ENCODE results near the gene RAB7B. TPM values are rescaled to one million over a fixed set of nuclear protein-coding genes. Genes with fewer than 3 reads are reported as not detected.

Gene RAB7B
- polyA plus RNA-seq, 1 donor from 2014 or later: not detected

DNA sequence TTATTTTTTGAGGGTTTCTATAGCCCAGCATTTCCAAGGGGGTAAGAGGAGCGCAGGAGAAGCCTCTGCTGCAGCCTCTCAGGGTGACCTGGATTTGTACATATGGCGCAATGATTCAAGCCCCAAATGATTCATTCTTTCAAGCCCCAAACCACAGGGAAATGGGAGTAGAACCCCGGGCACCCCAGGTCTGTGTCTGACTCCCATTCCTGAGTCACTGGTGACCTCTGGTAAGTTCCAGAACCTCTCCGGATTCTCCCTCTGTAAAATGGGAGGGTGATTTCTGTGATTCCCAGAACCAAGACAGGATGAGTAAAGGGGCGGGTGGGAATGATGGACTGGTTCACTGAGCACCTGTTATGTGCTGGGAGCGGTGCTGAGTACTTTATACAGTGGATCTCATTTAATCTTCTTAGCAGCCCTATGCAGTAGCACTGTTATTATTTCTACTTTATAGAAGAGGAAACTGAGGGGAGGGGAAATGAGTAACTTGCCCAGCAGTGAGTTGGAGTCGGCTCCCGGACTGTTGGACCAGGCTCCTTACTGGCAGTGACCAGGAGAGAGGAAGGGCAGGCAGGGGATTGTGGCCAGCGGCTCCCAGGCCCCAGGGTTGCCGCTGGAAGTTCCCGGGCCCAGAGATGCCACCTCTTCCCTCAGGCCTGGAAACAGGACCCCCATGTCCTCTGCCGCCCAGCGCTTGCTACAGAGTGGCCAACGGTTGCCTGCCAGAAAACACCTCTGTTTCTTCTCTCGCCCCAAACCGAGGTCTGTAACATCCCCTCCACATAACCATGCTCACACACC, 39.6 kb downstream of the RAB7B start:
- Mint-ChIP-seq H3K27ac (no peak overlapping the region), H3K9me3 (no peaks in the 10 kb centered on the region), H3K4me3 (no peak overlapping the region), H3K27me3 (peaks cover 6% of the 10 kb centered on the region), H3K4me1 (no peaks in the 10 kb centered on the region), H3K36me3 (no peaks in the 10 kb centered on the region)

- Mint-ChIP-seq H3K36me3 (no peaks in the 10 kb centered on the region), H3K27ac (no peak overlapping the region), H3K4me3 (no peak overlapping the region), H3K27me3 (peaks cover 6% of the 10 kb centered on the region), H3K4me1 (no peaks in the 10 kb centered on the region), H3K9me3 (no peaks in the 10 kb centered on the region)
Observed at GRCh38 chr1:205962821-205963221, 40.4 kb downstream of the RAB7B start.

DNA sequence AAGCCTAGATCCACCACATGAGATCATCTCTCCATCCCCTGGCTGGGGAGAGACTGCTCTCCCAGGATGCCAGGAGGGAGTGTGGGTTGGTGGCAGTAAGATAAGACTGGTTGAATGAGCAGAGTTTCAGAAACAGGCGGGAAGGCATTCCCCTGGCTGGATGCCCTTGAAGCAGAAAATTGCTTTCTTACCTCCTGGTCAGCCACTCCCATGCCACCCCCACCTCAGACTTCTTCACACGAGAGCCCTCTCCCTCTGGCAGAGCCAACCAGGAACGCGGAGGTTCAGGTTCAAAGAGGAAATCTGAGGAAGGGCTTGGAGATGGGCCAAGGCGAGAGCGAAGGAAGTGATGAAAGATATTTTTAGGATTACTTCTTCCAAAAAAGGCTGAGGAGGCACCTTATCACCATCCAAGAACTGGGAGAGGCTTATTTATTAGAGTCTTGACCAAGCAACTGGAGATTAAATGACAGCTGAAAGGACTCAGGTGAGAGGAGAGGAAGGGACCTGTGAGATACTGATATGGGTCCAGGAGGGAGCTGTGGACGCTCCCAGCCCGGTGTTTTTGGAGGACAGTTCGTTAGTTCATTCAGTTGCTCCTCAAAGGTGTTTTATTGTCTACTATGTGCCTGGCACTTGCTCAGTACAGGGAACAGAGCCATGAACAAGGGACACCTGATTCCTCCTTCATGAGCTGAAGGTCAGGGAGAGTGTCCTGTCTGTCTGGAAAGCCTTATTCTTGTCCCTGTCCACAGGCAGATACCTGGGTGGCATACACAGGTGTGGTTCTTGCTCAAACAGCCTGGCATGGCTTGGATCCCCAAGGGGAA, 41.0 kb downstream of the RAB7B start:
- peaks cover 6% of the 10 kb centered on the region for H3K27me3 Mint-ChIP-seq
- no peak overlapping the region for H3K4me3 Mint-ChIP-seq
- no peak overlapping the region for H3K27ac Mint-ChIP-seq
- no peaks in the 10 kb centered on the region for H3K4me1 Mint-ChIP-seq
- H3K9me3 Mint-ChIP-seq: no peaks in the 10 kb centered on the region
- no peaks in the 10 kb centered on the region for H3K36me3 Mint-ChIP-seq

- H3K36me3 Mint-ChIP-seq: no peaks in the 10 kb centered on the region
- H3K9me3 Mint-ChIP-seq: no peaks in the 10 kb centered on the region
- peaks cover 6% of the 10 kb centered on the region for H3K27me3 Mint-ChIP-seq
- no peak overlapping the region for H3K27ac Mint-ChIP-seq
- no peaks in the 10 kb centered on the region for H3K4me1 Mint-ChIP-seq
- no peak overlapping the region for H3K4me3 Mint-ChIP-seq
Observed at GRCh38 chr1:205961405-205961804, 41.8 kb downstream of the RAB7B start.

- H3K4me1 Mint-ChIP-seq: no peaks in the 10 kb centered on the region
- no peaks in the 10 kb centered on the region for H3K9me3 Mint-ChIP-seq
- peaks cover 13% of the 10 kb centered on the region for H3K27me3 Mint-ChIP-seq
- H3K4me3 Mint-ChIP-seq: no peak overlapping the region
- H3K36me3 Mint-ChIP-seq: no peaks in the 10 kb centered on the region
- no peak overlapping the region for H3K27ac Mint-ChIP-seq
Observed at GRCh38 chr1:205959789-205960188, 43.4 kb downstream of the RAB7B start.

DNA sequence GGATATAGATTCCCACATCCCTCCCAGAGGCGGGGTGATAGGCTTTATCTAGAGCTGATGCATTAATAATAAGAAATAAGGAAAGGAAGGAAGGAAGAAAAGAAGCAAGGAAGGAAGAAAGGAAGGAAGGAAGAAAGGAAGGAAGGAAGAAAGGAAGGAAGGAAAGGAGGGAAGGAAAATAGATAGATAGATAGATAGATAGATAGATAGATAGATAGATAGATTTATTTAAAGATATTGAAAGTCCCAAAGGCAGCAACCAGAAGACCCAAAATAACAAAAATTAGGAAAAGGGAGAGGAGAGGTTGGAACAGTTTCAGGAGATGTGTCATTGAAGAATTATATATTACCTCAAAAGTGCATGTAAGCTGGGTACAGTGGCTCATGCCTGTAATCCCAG, 47.7 kb downstream of the RAB7B start:
- no peaks in the 10 kb centered on the region for H3K9me3 Mint-ChIP-seq
- no peaks in the 10 kb centered on the region for H3K36me3 Mint-ChIP-seq
- no peak overlapping the region for H3K27ac Mint-ChIP-seq
- H3K4me3 Mint-ChIP-seq: no peak overlapping the region
- H3K4me1 Mint-ChIP-seq: no peaks in the 10 kb centered on the region
- peaks cover 12% of the 10 kb centered on the region for H3K27me3 Mint-ChIP-seq

DNA sequence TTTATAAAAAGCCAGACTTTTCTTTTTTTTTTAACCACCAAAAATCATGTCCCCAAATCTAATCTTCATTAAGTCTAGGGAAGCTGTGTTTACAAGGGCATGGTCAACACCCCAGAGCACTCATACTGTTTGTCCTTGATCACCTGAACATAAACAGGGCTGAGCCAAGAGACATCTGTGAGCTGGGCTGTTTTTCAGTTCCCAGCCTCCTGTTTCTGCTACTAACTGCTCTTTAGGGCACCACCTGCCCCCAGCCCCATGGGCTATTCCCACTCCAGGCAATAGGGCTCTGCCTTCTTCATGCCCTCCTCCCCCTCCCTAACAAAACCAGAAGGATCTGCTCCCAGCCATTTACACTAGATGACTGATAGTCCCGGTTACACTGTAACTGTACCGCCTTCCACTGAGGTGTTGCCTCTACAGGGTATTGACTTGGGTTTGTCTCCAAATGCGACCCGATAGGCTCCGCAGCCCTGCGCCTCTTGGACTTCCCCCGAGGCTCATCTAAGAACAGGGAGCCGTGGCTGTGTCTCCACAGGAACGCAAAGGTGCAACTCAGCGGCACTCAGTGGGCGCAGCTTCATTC, 48.3 kb downstream of the RAB7B start:
- H3K36me3 Mint-ChIP-seq: no peaks in the 10 kb centered on the region
- no peaks in the 10 kb centered on the region for H3K4me1 Mint-ChIP-seq
- no peaks in the 10 kb centered on the region for H3K9me3 Mint-ChIP-seq
- no peak overlapping the region for H3K27ac Mint-ChIP-seq
- H3K4me3 Mint-ChIP-seq: no peak overlapping the region
- peaks cover 9% of the 10 kb centered on the region for H3K27me3 Mint-ChIP-seq

- no peak overlapping the region for H3K27ac Mint-ChIP-seq
- peaks cover 0 to 3% (median 1%) of the 10 kb centered on the region in 3 donors for H3K4me1 Mint-ChIP-seq
- no peaks in the 10 kb centered on the region for H3K9me3 Mint-ChIP-seq
- H3K4me3 Mint-ChIP-seq: no peak overlapping the region
- peaks cover 9% of the 10 kb centered on the region for H3K27me3 Mint-ChIP-seq
- H3K36me3 Mint-ChIP-seq: no peaks in the 10 kb centered on the region
Observed at GRCh38 chr1:205951746-205952145, 51.4 kb downstream of the RAB7B start.

DNA sequence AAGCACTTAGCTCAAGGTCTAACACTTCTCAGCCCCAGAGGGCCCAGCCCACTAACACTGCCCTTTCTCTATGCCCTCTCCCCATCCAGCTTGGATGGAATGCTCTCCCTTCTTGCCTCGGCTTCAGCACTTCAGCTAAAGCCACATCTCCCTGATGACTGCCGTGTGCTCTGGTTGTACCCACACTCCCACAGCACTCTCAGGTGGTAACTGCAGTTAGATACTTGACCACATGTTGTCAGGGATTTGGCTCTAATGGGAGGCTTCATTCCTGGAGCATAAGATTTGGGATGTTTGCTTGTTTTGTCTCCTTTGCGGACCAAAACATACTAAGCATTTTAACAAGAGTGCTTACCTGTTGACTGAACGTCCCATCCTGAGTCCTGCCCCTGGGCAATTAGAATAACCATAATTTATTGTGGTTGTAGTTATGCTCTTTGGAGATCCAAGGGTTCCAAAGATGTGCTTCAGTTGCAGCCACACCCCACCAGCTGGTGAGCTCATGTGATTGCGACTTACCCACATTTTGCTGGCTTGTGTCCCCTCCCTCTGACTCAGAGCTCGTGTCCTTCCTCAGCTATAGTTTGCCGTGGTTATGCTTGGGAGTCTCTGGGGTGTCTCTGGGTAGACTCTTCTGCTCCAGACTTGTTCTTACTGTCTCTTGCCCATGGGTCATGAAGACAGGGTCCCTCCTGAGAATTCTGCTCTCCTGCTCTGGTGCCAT, 52.2 kb downstream of the RAB7B start:
- Mint-ChIP-seq H3K27ac (no peak overlapping the region), H3K4me1 (peaks cover 0 to 3% (median 1%) of the 10 kb centered on the region in 3 donors), H3K27me3 (peaks cover 10% of the 10 kb centered on the region), H3K4me3 (no peak overlapping the region), H3K9me3 (no peaks in the 10 kb centered on the region), H3K36me3 (no peaks in the 10 kb centered on the region)

DNA sequence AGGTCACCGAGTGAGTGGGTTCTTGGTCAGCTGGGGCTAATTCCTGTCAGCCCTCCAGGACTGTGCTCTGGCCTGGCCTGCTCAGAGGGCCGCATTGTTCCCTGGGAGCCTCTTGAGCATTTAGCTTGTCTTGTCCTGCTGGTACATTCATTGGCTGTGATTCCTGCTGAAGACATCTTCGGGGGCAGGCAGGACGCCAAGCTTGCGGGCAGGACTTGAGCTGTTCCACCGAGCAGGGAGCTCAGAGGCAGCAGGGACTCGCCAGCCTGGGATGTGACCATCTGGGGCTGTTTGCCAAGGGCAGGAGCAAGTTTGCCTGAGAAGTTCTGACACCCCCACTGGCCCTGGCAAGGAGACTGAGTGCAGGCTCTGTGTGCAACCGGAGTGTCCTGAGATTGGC, 52.9 kb downstream of the RAB7B start:
- H3K27me3 Mint-ChIP-seq: peaks cover 14% of the 10 kb centered on the region
- H3K4me1 Mint-ChIP-seq: peaks cover 0 to 3% (median 1%) of the 10 kb centered on the region in 3 donors
- no peak overlapping the region for H3K4me3 Mint-ChIP-seq
- no peaks in the 10 kb centered on the region for H3K9me3 Mint-ChIP-seq
- no peaks in the 10 kb centered on the region for H3K36me3 Mint-ChIP-seq
- H3K27ac Mint-ChIP-seq: no peak overlapping the region

GRCh38 chr1:205949753-205950152, 53.4 kb downstream of the RAB7B start:
- Mint-ChIP-seq H3K9me3 (no peaks in the 10 kb centered on the region), H3K36me3 (no peaks in the 10 kb centered on the region), H3K4me1 (peaks cover 0 to 3% (median 1%) of the 10 kb centered on the region in 3 donors), H3K27ac (no peak overlapping the region), H3K27me3 (peaks cover 11% of the 10 kb centered on the region), H3K4me3 (no peak overlapping the region)

DNA sequence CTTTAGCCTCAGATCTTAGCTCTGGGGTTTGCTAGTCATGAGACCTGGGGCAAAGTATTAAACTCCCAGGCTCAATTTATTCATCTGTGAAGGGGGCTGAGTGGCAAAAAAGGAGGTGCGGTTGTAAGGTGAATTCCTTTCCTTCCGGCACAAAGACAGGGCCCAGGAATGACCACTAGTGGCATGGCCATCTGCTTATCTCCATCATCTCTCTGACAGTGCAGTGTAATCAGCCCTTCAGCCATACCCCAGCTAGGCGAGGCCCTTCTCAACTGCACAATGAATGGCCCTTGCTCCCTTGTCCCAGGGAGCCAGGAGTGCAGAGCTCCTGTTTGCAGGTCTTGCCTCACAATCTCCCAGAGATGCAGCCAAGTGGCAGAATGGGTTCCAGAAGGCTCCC, 54.3 kb downstream of the RAB7B start:
- Mint-ChIP-seq H3K9me3 (no peaks in the 10 kb centered on the region), H3K27me3 (peaks cover 14% of the 10 kb centered on the region), H3K4me3 (no peak overlapping the region), H3K36me3 (no peaks in the 10 kb centered on the region), H3K27ac (no peak overlapping the region), H3K4me1 (peaks cover 0 to 3% (median 1%) of the 10 kb centered on the region in 3 donors)

DNA sequence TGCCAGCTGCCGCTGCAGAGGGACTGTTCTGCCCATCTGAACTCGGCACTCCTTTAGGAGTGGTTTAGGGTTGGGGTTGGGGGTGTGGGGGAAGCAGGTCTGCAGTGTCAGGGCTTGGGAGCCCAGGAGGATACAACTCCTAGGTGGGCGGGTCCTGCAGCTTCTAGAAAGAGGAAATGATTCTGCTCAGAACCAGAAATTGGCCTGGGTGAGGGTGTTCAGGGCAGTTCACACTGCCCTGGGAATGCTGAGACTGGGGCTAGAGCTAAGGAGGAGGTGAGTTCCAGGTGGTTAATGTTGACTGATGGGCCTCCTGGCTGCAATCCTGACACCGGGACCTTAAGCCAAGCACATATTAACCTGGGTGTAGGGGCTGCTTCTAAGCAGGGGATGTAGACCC, 55.2 kb downstream of the RAB7B start:
- H3K27me3 Mint-ChIP-seq: peaks cover 19% of the 10 kb centered on the region
- no peaks in the 10 kb centered on the region for H3K36me3 Mint-ChIP-seq
- no peaks in the 10 kb centered on the region for H3K9me3 Mint-ChIP-seq
- no peak overlapping the region for H3K27ac Mint-ChIP-seq
- H3K4me1 Mint-ChIP-seq: peaks cover 0 to 3% (median 1%) of the 10 kb centered on the region in 3 donors
- H3K4me3 Mint-ChIP-seq: no peak overlapping the region

DNA sequence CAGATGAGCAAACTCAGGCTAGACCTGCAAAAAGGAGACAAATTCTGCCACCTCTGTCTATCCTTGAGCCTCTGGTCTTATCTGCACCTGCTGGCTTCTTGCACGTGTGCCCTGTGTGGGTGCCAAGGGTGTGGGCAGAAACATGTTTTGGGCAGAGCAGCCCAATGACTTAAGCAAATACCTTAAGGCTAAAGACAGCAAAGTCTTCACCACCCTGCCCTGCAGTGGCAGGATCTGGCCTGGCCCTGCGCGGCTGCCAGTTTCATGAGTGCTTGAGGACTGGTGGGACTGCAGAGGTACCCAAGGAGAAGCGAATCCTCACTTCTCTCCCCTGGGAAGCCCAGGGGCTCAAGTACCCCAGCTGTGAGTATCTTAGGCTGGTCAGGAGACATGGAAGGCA, 56.2 kb downstream of the RAB7B start:
- peaks cover 0 to 3% (median 1%) of the 10 kb centered on the region in 3 donors for H3K4me1 Mint-ChIP-seq
- H3K36me3 Mint-ChIP-seq: no peaks in the 10 kb centered on the region
- no peak overlapping the region for H3K27ac Mint-ChIP-seq
- no peaks in the 10 kb centered on the region for H3K9me3 Mint-ChIP-seq
- H3K27me3 Mint-ChIP-seq: peaks cover 24% of the 10 kb centered on the region
- H3K4me3 Mint-ChIP-seq: no peak overlapping the region

- no peak overlapping the region for H3K4me3 Mint-ChIP-seq
- H3K9me3 Mint-ChIP-seq: no peaks in the 10 kb centered on the region
- H3K4me1 Mint-ChIP-seq: peaks cover 0 to 3% (median 1%) of the 10 kb centered on the region in 3 donors
- peaks cover 34% of the 10 kb centered on the region for H3K27me3 Mint-ChIP-seq
- no peak overlapping the region for H3K27ac Mint-ChIP-seq
- H3K36me3 Mint-ChIP-seq: no peaks in the 10 kb centered on the region
Observed at GRCh38 chr1:205945069-205945468, 58.1 kb downstream of the RAB7B start.

Data from IgD-negative memory B cell (primary cell).